Mesodermal cell (in vitro differentiated cells): ENCODE data around the gene FRMD1.
"Not testable (repeated sequence)": the region's sequence is repeated elsewhere in the genome, so short reads cannot be mapped to it uniquely, and the experiment has no call there.

Source experiments
- H3K27ac ChIP-seq: 2 replicates; pipeline ENCODE4 v1.7.0; 2013; ENCODE audit warnings: mild to moderate bottlenecking, low read depth, low read length, moderate library complexity; ENCODE audit not compliant: severe bottlenecking
- H3K36me3 ChIP-seq: 2 replicates; pipeline ENCODE4 v1.7.1; 2013; ENCODE audit warnings: mild to moderate bottlenecking, low read length, moderate library complexity; ENCODE audit not compliant: control insufficient read depth, insufficient read depth
- H3K4me1 ChIP-seq: one replicate; pipeline ENCODE4 v1.7.1; 2013; ENCODE audit warnings: mild to moderate bottlenecking, low read length; ENCODE audit not compliant: insufficient read depth, control insufficient read depth, poor library complexity, severe bottlenecking
- H3K4me3 ChIP-seq: 2 replicates; pipeline ENCODE4 v1.7.0; 2013; ENCODE audit warnings: low read length, control low read depth, mild to moderate bottlenecking; ENCODE audit not compliant: insufficient read depth, poor library complexity, severe bottlenecking; ENCODE audit errors: extremely low read depth
- H3K9me3 ChIP-seq: 2 replicates; pipeline ENCODE4 v1.7.1; 2013; ENCODE audit warnings: mild to moderate bottlenecking, low read length, moderate library complexity; ENCODE audit not compliant: control insufficient read depth
- WGBS, 2 experiments: methylation state at CpG; one replicate each; pipeline ENCODE4 v1.1.5; 2013; ENCODE audit warnings: missing lambda C conversion rate in 2 of 2; ENCODE audit not compliant: insufficient coverage in 2 of 2; 5-methylcytosine and 5-hydroxymethylcytosine counted together

FRMD1 gene

GRCh38 chr6:168086616-168087015 lies 7.6 kb upstream of the FRMD1 start:
- Histone ChIP-seq H3K27ac (no peak overlapping the region), H3K4me3 (no peak overlapping the region), H3K36me3 (no peaks in the 10 kb centered on the region), H3K4me1 (peaks cover 15% of the 10 kb centered on the region), H3K9me3 (no peaks in the 10 kb centered on the region)
- WGBS, 2 experiments, result 94 to 95% methylated on average over 9 to 10 of the region's 10 CpGs

GRCh38 chr6:168086066-168086465 lies 7.1 kb upstream of the FRMD1 start:
- H3K4me3 ChIP-seq, result no peak overlapping the region
- no peak overlapping the region for H3K27ac ChIP-seq
- 95 to 97% methylated on average over 8 to 10 of the region's 10 CpGs for WGBS, 2 experiments
- H3K4me1 ChIP-seq, result peaks cover 15% of the 10 kb centered on the region
- H3K36me3 ChIP-seq, result no peaks in the 10 kb centered on the region
- H3K9me3 ChIP-seq, result no peaks in the 10 kb centered on the region

- Histone ChIP-seq H3K27ac (no peak overlapping the region), H3K4me1 (peaks cover 15% of the 10 kb centered on the region), H3K4me3 (no peak overlapping the region), H3K9me3 (no peaks in the 10 kb centered on the region), H3K36me3 (no peaks in the 10 kb centered on the region)
- WGBS, 2 experiments, result 75 to 87% methylated on average over 15 to 17 of the region's 19 CpGs
These were observed 5.6 kb upstream of the FRMD1 start for GRCh38 chr6:168084465-168085160.

- Histone ChIP-seq H3K27ac (no peak overlapping the region), H3K4me1 (peaks cover 6% of the 10 kb centered on the region), H3K9me3 (no peaks in the 10 kb centered on the region), H3K4me3 (no peak overlapping the region), H3K36me3 (no peaks in the 10 kb centered on the region)
- 77 to 89% methylated on average over 3 to 4 of the region's 5 CpGs for WGBS, 2 experiments
These were observed 4.5 kb upstream of the FRMD1 start for GRCh38 chr6:168083514-168083885.

GRCh38 chr6:168082860-168083513 lies 4.0 kb upstream of the FRMD1 start:
- Histone ChIP-seq H3K9me3 (no peaks in the 10 kb centered on the region), H3K36me3 (no peaks in the 10 kb centered on the region), H3K27ac (no peak overlapping the region), H3K4me1 (peaks cover 4% of the 10 kb centered on the region), H3K4me3 (no peak overlapping the region)
- WGBS, 2 experiments, result 78% methylated on average over 12 to 15 of the region's 17 CpGs

- Histone ChIP-seq H3K36me3 (no peaks in the 10 kb centered on the region), H3K27ac (no peak overlapping the region), H3K4me1 (no peaks in the 10 kb centered on the region), H3K9me3 (no peaks in the 10 kb centered on the region), H3K4me3 (no peak overlapping the region)
- 90 to 95% methylated on average over 21 to 24 of the region's 26 CpGs for WGBS, 2 experiments
These were observed 3.0 kb upstream of the FRMD1 start for GRCh38 chr6:168081858-168082546.

GRCh38 chr6:168080393-168081077 lies 1.5 kb upstream of the FRMD1 start:
- 85 to 89% methylated on average over 11 to 14 of the region's 24 CpGs for WGBS, 2 experiments
- Histone ChIP-seq H3K36me3 (no peaks in the 10 kb centered on the region), H3K27ac (no peak overlapping the region), H3K4me1 (no peaks in the 10 kb centered on the region), H3K9me3 (no peaks in the 10 kb centered on the region), H3K4me3 (no peak overlapping the region)

GRCh38 chr6:168078175-168078942 lies 653 bp downstream of the FRMD1 start:
- 84 to 88% methylated on average over 13 to 15 of the region's 21 CpGs for WGBS, 2 experiments
- Histone ChIP-seq H3K4me3 (no peak overlapping the region), H3K4me1 (no peaks in the 10 kb centered on the region), H3K36me3 (no peaks in the 10 kb centered on the region), H3K27ac (no peak overlapping the region), H3K9me3 (no peaks in the 10 kb centered on the region)

GRCh38 chr6:168077401-168077800 lies 1.6 kb downstream of the FRMD1 start:
- not testable (repeated sequence) for H3K4me1 ChIP-seq, H3K27ac ChIP-seq, H3K9me3 ChIP-seq, H3K4me3 ChIP-seq, H3K36me3 ChIP-seq
- 94 to 97% methylated on average over 7 of the region's 7 CpGs for WGBS, 2 experiments

GRCh38 chr6:168075787-168076202 lies 3.2 kb downstream of the FRMD1 start:
- Histone ChIP-seq H3K4me1 (no peaks in the 10 kb centered on the region), H3K36me3 (no peaks in the 10 kb centered on the region), H3K9me3 (no peaks in the 10 kb centered on the region), H3K27ac (no peak overlapping the region), H3K4me3 (no peak overlapping the region)
- WGBS, 2 experiments, result 91 to 92% methylated on average over 33 to 34 of the region's 34 CpGs
